ENCODE results near the gene MCTP1.

MCTP1 gene

GRCh38 chr5:95114305-95114704 is 170.6 kb downstream of the MCTP1 start:
- TF ChIP-seq EZH2phosphoT487 (IDR thresholded peaks at IDR 0.05; ENCODE audit: borderline replicate concordance, low read length) (no peak), CTCF (IDR thresholded peaks at IDR 0.05; ENCODE audit: low read depth, low read length, poor library complexity, severe bottlenecking) (no peak)
- no peak overlapping the region for H3K4me3 ChIP-seq (ENCODE audit: low read length)
- no peaks in the 10 kb centered on the region for H3K9me2 ChIP-seq (replicated peaks; ENCODE audit: control insufficient read depth, low read length)
- H3F3A ChIP-seq (ENCODE audit: control insufficient read depth, insufficient read depth): no peaks in the 10 kb centered on the region
- H4K20me1 ChIP-seq (ENCODE audit: control insufficient read depth, insufficient read depth, low read depth, low read length): no peaks in the 10 kb centered on the region
- H3K27ac ChIP-seq (ENCODE audit: low read depth, low read length): no peak overlapping the region
- H3K9me3 ChIP-seq (ENCODE audit: control insufficient read depth, insufficient read depth, low read length): no peaks in the 10 kb centered on the region
- H3K36me3 ChIP-seq (ENCODE audit: control insufficient read depth, low read length): no peaks in the 10 kb centered on the region
- no peaks in the 10 kb centered on the region for H3K27me3 ChIP-seq (ENCODE audit: control insufficient read depth, low read length)
- no peaks in the 10 kb centered on the region for H3K79me2 ChIP-seq (ENCODE audit: control insufficient read depth, low read length)
- no peak overlapping the region for H3K4me2 ChIP-seq (ENCODE audit: low read length)
- no peaks in the 10 kb centered on the region for H3K4me1 ChIP-seq (ENCODE audit: control insufficient read depth, low read length)

- H3K9me3 ChIP-seq (ENCODE audit: control insufficient read depth, insufficient read depth, low read length): no peaks in the 10 kb centered on the region
- H3K4me3 ChIP-seq (ENCODE audit: low read length): no peak overlapping the region
- no peaks in the 10 kb centered on the region for H3K79me2 ChIP-seq (ENCODE audit: control insufficient read depth, low read length)
- H3K4me1 ChIP-seq (ENCODE audit: control insufficient read depth, low read length): no peaks in the 10 kb centered on the region
- no peaks in the 10 kb centered on the region for H3K27me3 ChIP-seq (ENCODE audit: control insufficient read depth, low read length)
- no peak overlapping the region for H3K4me2 ChIP-seq (ENCODE audit: low read length)
- H3F3A ChIP-seq (ENCODE audit: control insufficient read depth, insufficient read depth): no peaks in the 10 kb centered on the region
- no peak for TF ChIP-seq EZH2phosphoT487 (IDR thresholded peaks at IDR 0.05; ENCODE audit: borderline replicate concordance, low read length)
- TF ChIP-seq CTCF (IDR thresholded peaks at IDR 0.05; ENCODE audit: low read depth, low read length, poor library complexity, severe bottlenecking): no peak
- H3K27ac ChIP-seq (ENCODE audit: low read depth, low read length): no peak overlapping the region
- no peaks in the 10 kb centered on the region for H4K20me1 ChIP-seq (ENCODE audit: control insufficient read depth, insufficient read depth, low read depth, low read length)
- no peaks in the 10 kb centered on the region for H3K9me2 ChIP-seq (replicated peaks; ENCODE audit: control insufficient read depth, low read length)
- no peaks in the 10 kb centered on the region for H3K36me3 ChIP-seq (ENCODE audit: control insufficient read depth, low read length)
Measured at GRCh38 chr5:95113489-95113888, 171.4 kb downstream of the MCTP1 start.

GRCh38 chr5:95111141-95111540 is 173.8 kb downstream of the MCTP1 start:
- Histone ChIP-seq H3F3A (ENCODE audit: control insufficient read depth, insufficient read depth) (no peaks in the 10 kb centered on the region), H4K20me1 (ENCODE audit: control insufficient read depth, insufficient read depth, low read depth, low read length) (no peaks in the 10 kb centered on the region), H3K9me2 (replicated peaks; ENCODE audit: control insufficient read depth, low read length) (no peaks in the 10 kb centered on the region), H3K36me3 (ENCODE audit: control insufficient read depth, low read length) (no peaks in the 10 kb centered on the region), H3K4me2 (ENCODE audit: low read length) (no peak overlapping the region), H3K9me3 (ENCODE audit: control insufficient read depth, insufficient read depth, low read length) (no peaks in the 10 kb centered on the region), H3K27ac (ENCODE audit: low read depth, low read length) (no peak overlapping the region), H3K4me1 (ENCODE audit: control insufficient read depth, low read length) (no peaks in the 10 kb centered on the region), H3K27me3 (ENCODE audit: control insufficient read depth, low read length) (no peaks in the 10 kb centered on the region), H3K4me3 (ENCODE audit: low read length) (no peak overlapping the region), H3K79me2 (ENCODE audit: control insufficient read depth, low read length) (no peaks in the 10 kb centered on the region)
- TF ChIP-seq EZH2phosphoT487 (IDR thresholded peaks at IDR 0.05; ENCODE audit: borderline replicate concordance, low read length) (no peak), CTCF (IDR thresholded peaks at IDR 0.05; ENCODE audit: low read depth, low read length, poor library complexity, severe bottlenecking) (no peak)

GRCh38 chr5:95110118-95110517 is 174.8 kb downstream of the MCTP1 start:
- TF ChIP-seq EZH2phosphoT487 (IDR thresholded peaks at IDR 0.05; ENCODE audit: borderline replicate concordance, low read length) (no peak), CTCF (IDR thresholded peaks at IDR 0.05; ENCODE audit: low read depth, low read length, poor library complexity, severe bottlenecking) (no peak)
- Histone ChIP-seq H3K4me2 (ENCODE audit: low read length) (no peak overlapping the region), H3K4me3 (ENCODE audit: low read length) (no peak overlapping the region), H3K79me2 (ENCODE audit: control insufficient read depth, low read length) (no peaks in the 10 kb centered on the region), H3K4me1 (ENCODE audit: control insufficient read depth, low read length) (no peaks in the 10 kb centered on the region), H3K9me2 (replicated peaks; ENCODE audit: control insufficient read depth, low read length) (no peaks in the 10 kb centered on the region), H3K36me3 (ENCODE audit: control insufficient read depth, low read length) (no peaks in the 10 kb centered on the region), H4K20me1 (ENCODE audit: control insufficient read depth, insufficient read depth, low read depth, low read length) (no peaks in the 10 kb centered on the region), H3K27ac (ENCODE audit: low read depth, low read length) (no peak overlapping the region), H3F3A (ENCODE audit: control insufficient read depth, insufficient read depth) (no peaks in the 10 kb centered on the region), H3K27me3 (ENCODE audit: control insufficient read depth, low read length) (no peaks in the 10 kb centered on the region), H3K9me3 (ENCODE audit: control insufficient read depth, insufficient read depth, low read length) (no peaks in the 10 kb centered on the region)
